HG02870 (cell line): Measurements from ENCODE around the gene S100A8.
"Not testable (repeated sequence)": the region's sequence is repeated elsewhere in the genome, so short reads cannot be mapped to it uniquely, and the experiment has no call there.

Experiments used
- ATAC-seq: cut with Tn5 transposase; IDR thresholded peaks from one replicate; pipeline ENCODE4 v1.9.1; 2021; ENCODE audit warnings: mild to moderate bottlenecking, moderate library complexity; ENCODE audit not compliant: unreplicated experiment

S100A8 gene

DNA sequence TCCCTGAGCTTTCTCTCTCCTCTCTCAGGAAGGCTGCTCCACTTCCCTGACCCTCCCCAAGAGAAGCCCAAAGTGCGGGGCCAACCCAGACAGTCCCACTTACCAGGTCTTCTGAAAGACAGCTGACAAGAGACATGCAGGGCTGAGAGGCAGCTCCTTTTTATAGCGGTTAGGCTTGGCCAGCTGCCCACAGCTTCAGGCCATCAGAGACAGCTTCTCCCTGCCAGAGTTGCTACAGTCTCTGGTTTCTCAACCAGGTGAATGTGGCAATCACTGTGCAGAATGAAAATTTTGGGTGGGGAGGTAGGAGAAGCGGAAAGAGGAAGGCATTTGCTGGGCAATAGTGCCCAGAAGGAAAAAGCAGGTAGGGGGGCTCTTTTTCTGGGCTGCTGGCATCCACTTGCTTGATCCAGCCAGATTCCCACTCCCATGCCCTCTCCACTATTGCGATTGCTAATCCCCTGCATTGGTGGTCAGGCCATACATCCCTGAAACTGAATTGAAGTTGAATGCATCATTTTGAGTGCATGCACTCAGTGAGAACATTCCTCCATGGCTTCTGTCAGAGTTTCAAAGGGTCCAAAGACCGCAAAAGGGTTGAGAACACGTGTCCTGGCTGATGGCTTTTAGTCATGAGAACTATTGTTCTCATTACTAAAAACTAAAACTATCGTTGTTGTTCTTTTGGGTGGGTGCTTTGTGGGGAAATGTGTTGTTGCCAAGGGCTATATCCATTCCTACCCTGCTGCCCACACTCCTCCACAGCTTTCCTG is at the start of gene S100A8:
S100A8 (minus strand) TSS at position 136 of the 773 bp plus-strand sequence. CDS start 538 bp downstream, outside the sequence.
- ATAC-seq = no peak

DNA sequence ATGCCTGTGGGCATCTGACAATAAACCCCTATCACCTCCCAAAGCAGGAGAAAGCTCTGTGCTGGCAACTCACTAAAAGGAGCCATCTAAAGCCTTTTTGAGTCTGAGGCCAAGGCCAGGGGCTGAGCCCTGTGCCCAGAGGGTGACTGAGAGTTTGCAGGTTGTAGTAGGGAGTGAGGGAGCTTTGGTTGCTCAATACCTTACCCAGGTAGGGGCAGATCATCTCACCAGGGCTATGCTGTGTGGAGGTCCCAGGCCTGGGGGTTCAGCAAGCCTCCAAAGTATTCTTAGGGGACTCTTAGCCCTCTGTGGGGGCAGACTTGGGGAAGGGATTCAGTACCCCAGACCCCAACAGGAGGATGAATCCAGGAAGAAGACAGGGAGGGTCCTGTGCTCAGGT is 48.4 kb upstream of the S100A8 start:
- ATAC-seq = no peak

DNA sequence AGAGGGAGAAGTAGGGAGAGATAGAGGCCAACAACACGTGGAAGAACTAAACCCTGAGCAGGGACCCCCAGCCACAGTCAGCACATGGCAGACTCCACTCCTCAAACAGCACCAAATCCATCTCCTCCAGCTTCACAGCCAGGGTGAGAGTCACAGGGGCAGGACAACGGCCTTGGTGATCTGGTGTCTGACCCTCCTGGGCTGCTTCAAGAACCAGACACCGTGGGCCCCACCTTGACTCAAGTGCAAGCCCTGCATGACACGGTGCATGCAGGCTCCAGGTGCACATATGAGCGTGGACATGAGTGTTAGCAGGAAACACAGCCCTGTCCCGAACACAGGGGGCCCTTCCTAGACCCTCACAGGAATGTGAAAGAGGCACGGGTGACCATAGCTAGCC is 47.7 kb upstream of the S100A8 start:
- ATAC-seq = no peak

DNA sequence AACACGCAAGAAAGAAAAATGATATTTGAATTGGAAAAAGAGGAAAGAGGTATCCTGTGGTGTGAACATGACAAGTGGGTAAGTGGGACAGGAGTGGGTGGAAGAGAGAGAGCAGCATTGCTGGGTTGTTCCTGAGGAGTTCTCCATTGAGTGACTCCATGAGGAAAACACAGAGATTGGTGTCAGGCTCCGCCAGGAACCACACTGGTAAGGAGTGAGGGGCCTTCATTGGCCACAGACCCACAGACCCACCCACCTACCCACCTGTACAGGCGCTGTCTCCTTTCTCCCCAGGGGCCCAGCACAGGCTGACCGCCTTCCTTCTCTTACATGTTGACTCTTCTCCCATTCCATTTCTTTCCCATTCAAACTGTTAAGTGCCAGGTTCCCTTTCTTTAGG is 46.4 kb upstream of the S100A8 start:
- no peak for ATAC-seq

DNA sequence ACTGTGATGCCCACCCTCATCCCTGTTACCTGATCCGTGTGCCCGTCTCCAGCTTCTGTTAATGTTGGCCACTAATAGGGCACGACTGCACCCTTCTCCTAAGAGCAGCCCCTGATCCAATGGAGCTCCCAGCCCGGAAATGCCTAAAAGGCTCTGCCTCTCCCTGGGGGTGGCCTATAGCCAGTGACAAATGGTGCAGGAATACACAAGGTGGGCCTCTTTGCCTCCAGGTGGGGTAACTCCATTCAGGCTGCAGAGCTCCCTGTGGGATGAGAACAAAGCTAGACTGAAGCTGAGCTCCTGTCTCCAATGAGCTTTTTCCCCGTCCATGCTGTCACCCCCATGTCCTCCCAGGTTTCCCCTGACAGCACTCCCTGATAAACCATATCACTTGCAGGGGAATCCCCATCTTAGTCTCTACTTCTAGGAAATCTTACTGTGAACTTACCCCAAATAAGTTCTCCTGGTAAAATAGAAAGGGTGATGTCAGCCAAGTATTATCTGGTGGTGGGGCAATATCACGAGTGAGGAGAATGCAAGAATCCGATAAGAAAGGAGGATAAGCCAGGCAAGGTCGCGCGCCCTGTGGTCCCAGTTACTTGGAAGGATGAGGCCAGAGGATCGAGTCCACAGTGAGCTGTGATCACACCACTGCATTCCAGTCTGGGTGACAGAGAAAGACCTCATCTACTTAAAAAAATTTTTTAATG is 44.0 kb upstream of the S100A8 start:
- ATAC-seq = no peak

DNA sequence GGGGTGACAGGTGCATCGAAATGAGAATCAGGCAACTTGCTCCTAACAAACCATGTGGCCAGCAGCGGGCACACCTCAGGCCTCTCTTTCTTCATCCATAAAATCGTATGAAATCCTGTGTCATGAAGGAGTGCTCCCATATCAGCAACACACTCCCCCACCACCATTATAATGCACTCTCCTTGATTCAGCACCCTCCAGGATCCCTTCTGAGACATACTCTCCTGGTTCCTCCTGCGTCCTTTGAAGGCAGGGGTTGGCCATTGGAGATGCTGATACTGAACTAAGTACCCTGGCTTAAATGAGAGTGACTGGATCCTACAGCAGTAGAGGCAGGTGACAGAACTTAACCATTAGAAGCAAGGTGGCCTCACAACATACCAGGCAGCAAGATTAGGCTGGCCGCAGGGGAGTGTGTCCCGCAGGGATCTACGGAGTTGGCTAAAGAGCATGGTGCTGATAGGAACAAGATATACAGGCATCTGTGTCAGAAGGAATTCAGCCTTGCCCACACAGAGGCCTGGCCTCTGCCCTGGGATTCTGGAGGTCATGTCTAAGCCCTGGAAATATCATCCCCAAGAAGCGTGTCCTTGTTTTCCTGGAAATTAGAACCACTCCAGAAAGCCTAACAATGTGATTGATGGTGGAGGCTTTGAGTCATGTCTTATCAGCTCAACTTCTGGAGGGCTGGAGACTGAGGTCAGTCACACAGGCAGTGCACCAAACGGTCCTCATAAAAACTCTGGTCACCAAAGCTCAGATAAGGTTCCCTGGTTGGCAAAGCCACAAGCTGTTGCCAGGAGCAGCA is 42.2 kb upstream of the S100A8 start:
- ATAC-seq = no peak

DNA sequence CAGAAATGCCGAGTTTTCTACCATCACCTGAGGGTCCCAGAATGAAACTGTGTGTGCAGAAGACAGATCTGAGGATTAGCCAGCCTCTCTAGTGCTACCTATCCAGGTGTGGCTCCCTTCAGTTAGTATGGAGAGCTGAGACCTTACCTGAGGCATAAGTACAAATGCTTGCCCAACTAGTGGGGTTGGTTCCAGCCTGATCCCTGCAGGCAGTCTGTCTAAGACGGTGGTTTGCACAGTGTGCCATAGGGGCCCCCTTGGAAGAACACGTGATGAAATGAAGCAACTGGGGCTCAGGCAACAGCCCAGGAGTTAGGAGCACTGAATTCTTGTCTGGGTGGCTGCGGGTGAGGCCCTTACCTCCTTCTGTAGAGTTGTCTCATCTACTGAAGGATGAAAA is 41.1 kb upstream of the S100A8 start:
- ATAC-seq = no peak

DNA sequence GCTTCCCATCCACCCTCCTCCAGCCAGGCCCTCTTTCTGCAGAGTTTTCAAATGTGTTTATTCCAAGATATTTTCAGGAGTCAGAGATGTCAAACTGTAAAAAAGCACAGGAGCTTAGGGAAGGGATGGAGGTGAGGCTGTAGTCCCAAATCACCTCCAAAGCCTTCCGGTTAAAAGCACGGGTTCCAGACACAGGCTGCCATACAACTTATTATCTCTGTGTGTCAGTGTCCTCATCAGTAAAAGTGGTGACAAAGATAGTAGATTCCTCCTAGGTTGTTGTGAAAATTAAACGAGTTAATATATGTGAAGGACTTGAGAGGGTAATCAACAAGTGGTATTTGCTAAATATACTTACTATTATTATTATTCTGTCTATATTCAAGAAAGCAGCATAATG is 40.6 kb upstream of the S100A8 start:
- no peak for ATAC-seq

DNA sequence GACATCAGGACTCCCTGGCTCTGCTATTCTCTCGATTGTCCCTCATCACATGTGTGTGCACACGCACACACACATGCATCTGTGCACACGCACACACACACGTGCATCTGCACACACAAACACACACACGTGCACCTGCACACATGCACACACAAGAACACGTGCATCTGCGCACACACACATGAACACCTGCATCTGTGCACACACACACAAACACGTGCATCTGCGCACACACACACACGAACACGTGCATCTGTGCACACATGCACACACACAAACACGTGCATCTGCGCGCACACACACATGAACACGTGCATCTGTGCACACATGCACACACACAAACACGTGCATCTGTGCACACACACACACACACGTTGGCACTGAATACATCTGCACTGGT is 40.1 kb upstream of the S100A8 start:
- no peak for ATAC-seq

DNA sequence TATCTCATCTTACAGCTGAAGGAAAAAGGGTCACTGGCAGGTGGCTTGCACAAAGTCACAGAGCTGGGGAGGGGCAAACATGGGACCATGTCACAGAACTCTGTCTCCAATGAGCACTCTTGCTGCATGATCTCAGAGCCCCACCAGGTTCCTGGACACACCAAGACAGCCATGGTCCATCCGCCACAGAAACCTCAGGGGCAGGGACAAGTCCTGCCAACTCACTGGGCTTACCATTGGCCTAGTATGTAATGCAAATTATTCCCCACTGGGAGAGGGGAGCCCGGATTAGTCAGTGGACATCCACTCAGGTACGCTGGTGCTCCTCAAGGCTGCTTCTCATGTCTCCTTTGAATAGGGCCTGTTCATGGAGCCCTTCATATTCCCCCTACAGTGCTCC is 39.7 kb upstream of the S100A8 start:
- ATAC-seq = no peak

DNA sequence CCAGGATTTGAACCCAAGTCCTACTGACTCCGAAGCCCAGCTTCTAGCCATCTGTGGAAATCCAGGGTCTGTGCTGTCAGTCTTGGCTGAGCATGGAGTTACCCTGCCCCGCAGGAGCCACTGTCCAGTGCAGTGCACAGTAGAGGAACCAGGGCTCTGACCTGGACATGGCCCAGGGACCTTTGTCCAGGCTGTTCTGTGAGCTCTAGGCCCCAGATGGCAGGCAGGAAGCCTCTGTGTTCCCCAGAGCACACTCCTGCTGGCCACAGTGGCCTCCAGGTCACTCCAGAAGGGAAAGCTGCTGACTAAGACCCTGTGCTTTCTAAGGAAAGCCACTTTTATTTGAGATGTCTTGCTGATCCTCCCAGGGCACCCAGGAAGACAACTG is 39.3 kb upstream of the S100A8 start:
- no peak for ATAC-seq

DNA sequence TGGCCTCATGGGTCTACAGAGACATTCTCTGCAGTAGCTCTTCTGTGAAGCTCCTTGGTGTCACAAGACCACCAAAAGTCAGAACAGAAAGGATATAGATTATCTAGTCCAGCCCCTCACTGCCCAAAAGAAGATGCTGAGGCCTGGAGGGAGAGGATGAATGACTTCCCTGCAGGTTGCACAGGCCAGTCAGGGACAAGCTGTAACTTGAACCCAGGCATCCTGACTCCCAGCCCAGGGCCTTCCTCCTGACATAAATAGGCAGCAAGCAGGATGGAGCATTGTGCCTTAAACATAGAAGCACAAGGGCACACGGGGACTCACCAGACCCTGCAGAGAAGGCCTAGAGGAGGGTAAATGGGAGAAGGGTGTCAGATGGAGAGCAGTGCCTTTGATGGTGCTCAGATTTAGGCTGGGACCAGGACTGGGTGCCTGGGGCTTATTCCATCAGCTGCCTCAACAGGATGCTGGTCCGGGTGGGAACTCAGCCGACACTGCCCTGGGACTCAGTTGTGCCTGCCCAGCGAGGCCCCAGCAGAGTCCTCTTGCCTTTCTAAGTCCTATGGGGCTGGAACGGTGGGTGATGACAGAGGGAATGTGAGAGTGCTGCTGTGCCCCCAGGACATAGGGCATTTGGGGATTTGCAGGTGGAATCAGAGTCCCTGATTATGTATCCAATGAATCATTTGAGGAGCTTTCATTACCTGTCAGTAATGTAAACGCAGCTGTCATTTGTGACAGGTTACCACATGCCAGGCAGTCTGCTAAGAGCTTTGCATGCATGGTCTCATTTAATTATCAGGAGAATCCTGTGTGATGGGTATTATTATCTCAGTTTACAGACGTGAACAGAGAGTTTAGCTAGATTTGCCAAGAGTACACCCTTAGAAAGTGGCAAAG is 38.6 kb upstream of the S100A8 start:
- no peak for ATAC-seq

DNA sequence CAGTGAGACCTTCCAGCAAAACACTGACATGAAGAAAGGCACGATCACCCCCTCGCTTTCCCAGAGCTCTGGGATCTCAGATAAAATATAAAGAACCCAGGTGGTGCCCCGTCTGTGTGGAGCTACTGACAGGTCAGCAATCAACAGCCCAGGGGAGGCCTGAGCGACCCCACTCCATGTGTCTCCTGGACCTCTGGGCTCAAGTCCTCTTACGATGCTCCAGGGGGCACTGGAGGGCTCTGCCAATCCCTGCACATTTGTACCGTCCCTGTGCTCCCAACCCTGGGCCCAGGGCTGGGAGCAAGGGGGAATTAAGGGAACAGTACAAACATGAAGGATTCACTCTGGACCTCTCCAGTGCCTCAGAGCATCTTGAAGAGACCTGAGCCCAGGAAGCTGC is 37.9 kb upstream of the S100A8 start:
- no peak for ATAC-seq

DNA sequence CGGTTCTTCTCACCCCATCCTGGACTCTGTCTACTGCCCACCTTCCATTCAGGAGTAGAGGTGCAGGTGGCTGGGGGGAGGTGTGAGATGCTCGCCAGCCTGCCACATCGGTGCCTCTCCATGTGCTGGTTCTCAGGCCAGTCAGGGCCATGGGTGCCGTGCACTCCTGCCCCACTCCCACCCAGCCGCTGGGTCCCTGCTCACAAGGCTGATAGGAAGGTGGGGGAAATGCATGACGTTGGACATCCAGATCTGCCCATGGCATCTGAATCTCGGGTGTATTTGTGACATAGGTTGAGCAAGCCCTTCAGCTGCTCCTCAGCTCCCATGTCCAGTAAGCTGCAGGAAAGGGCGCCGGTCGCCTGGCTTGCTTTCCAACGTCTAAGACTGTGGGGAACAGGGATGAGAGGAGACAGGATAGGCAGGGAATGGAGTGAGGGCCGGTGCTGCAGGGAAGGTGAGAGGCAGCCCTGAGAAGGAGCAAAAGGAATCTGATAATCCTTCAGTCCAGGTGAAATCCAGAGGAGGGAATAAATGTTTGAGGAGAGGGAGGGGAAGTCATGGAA is 37.3 kb upstream of the S100A8 start:
- ATAC-seq = no peak

DNA sequence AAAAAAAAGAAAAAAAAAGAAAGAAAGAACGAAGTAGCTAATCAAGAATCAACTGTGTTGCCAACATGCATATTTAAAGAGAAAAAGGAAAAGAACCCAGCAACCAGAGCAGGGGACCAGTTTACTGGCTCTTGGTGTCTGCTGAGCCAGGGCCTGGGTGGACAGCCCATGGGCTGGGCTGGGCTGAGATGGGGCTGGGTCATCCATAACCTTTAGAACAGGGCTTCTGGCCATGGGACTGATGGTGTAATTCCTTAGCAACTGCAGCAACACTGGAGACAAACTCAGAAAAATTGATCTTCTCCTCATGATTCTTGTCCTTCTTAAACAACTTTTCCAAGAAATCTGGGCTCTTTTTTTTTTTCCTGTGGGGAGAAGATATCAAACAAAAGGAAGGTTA is 35.9 kb upstream of the S100A8 start:
- ATAC-seq = no peak

DNA sequence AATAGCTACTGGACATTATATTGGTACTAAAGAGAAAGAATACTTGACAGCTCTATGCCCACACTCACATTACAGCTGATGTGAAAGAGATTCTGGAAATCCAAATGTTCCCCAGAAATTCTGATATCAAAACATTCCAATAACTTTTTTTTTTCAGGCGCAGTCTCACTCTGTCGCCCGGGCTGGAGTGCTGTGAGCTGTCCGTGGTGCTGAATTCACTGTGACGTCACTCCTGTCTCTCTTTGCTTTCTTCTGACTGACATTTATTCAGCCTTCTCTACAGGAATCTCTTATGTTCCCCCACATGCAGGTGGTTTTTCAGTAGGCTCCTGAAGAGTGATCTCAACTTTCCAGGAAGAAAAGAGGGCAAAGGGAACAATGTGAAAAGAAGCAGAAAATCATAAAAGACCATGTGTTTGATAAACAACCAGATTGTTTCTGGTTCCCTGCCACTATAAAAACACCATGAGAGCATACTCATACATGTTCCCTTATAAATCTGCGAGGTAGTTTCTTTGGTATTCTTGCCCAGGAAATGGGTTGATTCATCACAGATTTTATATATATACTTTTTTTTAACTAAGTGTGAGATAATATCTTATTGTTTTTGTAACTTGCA is 31.7 kb upstream of the S100A8 start:
- no peak for ATAC-seq

DNA sequence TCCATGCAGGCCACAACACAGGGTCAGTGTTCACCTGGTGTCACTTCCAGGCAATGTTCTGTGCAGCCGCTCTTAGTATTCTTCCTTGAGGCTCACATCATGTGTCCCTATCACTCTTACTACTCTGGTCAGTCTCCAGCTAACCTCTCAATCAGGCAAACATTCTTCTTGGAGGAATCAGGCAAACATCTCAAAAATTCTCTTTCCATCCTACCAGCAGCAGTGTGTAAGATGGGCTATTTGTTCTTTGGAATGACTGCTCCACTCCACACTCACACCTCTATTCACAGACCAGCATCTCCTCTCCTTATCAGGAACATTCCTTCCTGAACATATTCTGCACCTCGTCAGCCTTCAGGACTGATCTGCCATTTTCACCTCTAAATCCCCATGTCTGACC is 29.4 kb upstream of the S100A8 start:
- ATAC-seq = no peak

DNA sequence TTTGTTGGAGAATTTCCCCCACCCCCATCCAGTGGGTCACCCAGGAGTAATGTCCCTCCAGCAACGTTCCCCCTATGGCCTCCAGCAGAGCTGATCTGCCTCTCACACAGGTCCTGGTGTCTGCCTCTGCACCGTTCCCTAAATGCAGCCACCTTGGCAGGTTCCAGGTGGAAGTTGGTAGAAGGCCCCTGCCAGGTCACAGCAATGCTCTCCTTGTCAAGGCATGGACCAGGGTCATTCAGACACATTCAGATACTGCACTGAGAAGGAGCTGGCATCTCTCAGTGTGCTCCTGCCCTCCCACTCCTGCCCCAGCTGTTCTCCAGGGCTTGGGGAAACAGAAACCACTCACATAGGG is 28.5 kb upstream of the S100A8 start:
- ATAC-seq = not testable (repeated sequence)

DNA sequence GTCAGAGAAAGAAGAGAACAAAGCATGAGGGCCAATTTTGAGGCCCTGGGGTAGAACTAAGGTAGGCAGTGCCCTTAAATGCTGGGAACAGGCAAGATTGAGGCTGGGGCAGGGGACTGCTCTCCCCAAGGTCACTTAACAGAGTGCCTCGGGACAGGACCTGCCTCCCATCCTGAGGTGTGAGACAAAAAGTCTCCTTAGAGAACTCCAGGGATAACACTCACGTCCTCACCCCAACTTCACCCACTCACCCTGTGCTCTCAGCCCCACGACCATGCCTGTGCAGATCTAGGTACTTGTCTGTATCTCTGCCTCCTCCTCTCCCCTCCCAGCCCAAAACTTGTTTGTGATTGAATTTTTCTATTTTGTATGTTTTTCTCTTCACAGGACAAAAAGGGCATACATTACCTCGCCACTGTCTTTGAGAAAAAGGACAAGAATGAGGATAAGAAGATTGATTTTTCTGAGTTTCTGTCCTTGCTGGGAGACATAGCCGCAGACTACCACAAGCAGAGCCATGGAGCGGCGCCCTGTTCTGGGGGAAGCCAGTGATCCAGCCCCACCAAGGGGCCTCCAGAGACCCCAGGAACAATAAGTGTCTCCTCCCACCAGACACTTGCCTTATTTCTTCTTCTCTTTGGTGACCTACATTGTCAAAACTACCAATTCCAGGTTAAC is 28.0 kb upstream of the S100A8 start:
- ATAC-seq = not testable (repeated sequence)
